K562 (cell line): ENCODE data around the gene GPRIN3.

ENCODE experiments used
- CHCHD3 ChIP-seq: fragments of 250-450 bp; sonication (Bioruptor Pico); IDR thresholded peaks from 2 replicates; pipeline ENCODE4 v2.1.2; 2022; ENCODE audit warnings: mild to moderate bottlenecking
- FOXM1 ChIP-seq, 2 experiments: fragments of 450-650 bp in 1 of 2; sonication (generic) in 1 of 2; formaldehyde crosslinking in 1 of 2; IDR thresholded peaks; 2 replicates each; pipeline versions ENCODE4 v1.6.1 to v1.9.0; 2017 to 2022; ENCODE audit warnings: low read depth in 2 of 2, mild to moderate bottlenecking in 2 of 2, missing genetic modification reagents in 1 of 2, moderate library complexity in 1 of 2
- NCOA1 ChIP-seq: fragments of 450-650 bp; IDR thresholded peaks from 2 replicates; pipeline ENCODE4 v1.6.1; 2016; ENCODE audit warnings: low read depth
- POLR2G ChIP-seq: fragments of 200-400 bp; formaldehyde crosslinking; IDR thresholded peaks from 2 replicates; pipeline ENCODE4 v1.6.1; 2017; ENCODE audit warnings: low read depth, mild to moderate bottlenecking, antibody characterized with exemption, low read length, moderate library complexity
- RB1 ChIP-seq: fragments of 450-650 bp; IDR thresholded peaks from 2 replicates; pipeline ENCODE4 v1.6.1; 2017; ENCODE audit warnings: low read depth, mild to moderate bottlenecking
- RFX5 ChIP-seq: IDR thresholded peaks from 2 replicates; pipeline ENCODE4 v1.6.1; 2011; ENCODE audit warnings: low read depth, mild to moderate bottlenecking, improper control_type of control experiment, low read length
- ZKSCAN8 ChIP-seq: fragments of 200-800 bp; sonication (Bioruptor generic); IDR thresholded peaks from 2 replicates; pipeline ENCODE4 v1.6.1; 2016; ENCODE audit warnings: missing genetic modification characterization, missing compliant biosample characterization
- TF ChIP-seq, protein P1 (sequence below): sonication (generic); formaldehyde crosslinking; IDR thresholded peaks from 2 replicates; pipeline ENCODE4 v1.8.1; 2023; ENCODE audit warnings: mild to moderate bottlenecking, missing genetic modification reagents, moderate library complexity
- TF ChIP-seq, protein P2 (sequence below): fragments of 250-450 bp; sonication (Bioruptor Pico); IDR thresholded peaks from 2 replicates; pipeline ENCODE4 v1.5.0; 2020; ENCODE audit warnings: mild to moderate bottlenecking, borderline replicate concordance
- TF ChIP-seq, protein P3 (sequence below): fragments of 250-450 bp; sonication (Bioruptor Pico); IDR thresholded peaks from 2 replicates; pipeline ENCODE4 v1.5.0; 2020; ENCODE audit warnings: mild to moderate bottlenecking
- TF ChIP-seq, protein P4 (sequence below), 3 experiments: IDR thresholded peaks in 2 of 3; conservative IDR thresholded peaks in 1 of 3; 2 replicates each; pipeline ENCODE4 v1.5.1; 2011 to 2012; ENCODE audit warnings: low read length in 3 of 3, mild to moderate bottlenecking in 3 of 3, control low read depth in 2 of 3, improper control_type of control experiment in 1 of 3, inconsistent platforms in 1 of 3, low read depth in 1 of 3, mixed read lengths in 1 of 3, moderate library complexity in 1 of 3; ENCODE audit not compliant: insufficient read depth in 2 of 3
- TF ChIP-seq, protein P5 (sequence below), 2 experiments: fragments of 450-650 bp; IDR thresholded peaks; 2 replicates each; pipeline ENCODE4 v1.6.1; 2016; ENCODE audit warnings: mild to moderate bottlenecking in 2 of 2, borderline replicate concordance in 1 of 2, low read depth in 1 of 2, moderate library complexity in 1 of 2

DNA sequence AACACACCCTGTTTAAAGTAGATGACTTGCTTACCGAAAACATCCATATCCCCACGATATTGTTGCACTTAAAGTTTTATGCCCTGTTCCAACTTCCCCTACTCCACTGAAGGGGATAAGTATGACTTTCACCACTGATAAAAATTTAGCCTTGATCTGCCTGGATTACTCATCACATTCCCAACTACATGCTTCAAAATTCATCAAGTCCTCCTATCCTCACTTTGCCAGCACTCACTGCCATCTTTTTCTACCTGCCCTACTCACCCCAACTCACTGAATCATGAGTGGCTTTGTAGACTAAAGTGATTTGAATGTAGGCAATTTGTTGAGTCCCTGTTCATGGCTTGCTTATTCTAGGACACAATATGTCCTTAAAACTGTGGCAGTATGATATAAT, 12.2 kb upstream of the GPRIN3 start:
- TF ChIP-seq, protein P1, sequence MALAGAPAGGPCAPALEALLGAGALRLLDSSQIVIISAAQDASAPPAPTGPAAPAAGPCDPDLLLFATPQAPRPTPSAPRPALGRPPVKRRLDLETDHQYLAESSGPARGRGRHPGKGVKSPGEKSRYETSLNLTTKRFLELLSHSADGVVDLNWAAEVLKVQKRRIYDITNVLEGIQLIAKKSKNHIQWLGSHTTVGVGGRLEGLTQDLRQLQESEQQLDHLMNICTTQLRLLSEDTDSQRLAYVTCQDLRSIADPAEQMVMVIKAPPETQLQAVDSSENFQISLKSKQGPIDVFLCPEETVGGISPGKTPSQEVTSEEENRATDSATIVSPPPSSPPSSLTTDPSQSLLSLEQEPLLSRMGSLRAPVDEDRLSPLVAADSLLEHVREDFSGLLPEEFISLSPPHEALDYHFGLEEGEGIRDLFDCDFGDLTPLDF (CRISPR knock-in tag), result no peak
- TF ChIP-seq, protein P2, sequence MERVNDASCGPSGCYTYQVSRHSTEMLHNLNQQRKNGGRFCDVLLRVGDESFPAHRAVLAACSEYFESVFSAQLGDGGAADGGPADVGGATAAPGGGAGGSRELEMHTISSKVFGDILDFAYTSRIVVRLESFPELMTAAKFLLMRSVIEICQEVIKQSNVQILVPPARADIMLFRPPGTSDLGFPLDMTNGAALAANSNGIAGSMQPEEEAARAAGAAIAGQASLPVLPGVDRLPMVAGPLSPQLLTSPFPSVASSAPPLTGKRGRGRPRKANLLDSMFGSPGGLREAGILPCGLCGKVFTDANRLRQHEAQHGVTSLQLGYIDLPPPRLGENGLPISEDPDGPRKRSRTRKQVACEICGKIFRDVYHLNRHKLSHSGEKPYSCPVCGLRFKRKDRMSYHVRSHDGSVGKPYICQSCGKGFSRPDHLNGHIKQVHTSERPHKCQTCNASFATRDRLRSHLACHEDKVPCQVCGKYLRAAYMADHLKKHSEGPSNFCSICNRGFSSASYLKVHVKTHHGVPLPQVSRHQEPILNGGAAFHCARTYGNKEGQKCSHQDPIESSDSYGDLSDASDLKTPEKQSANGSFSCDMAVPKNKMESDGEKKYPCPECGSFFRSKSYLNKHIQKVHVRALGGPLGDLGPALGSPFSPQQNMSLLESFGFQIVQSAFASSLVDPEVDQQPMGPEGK, result no peak
- TF ChIP-seq RB1 (no peak), CHCHD3 (CRISPR knock-in tag) (no peak), ZKSCAN8 (CRISPR knock-in tag) (no peak), RFX5 (no peak), NCOA1 (no peak), POLR2G (no peak), FOXM1 (IDR thresholded peaks at IDR 0.05; ENCODE audit: low read depth) (no peak), FOXM1 (CRISPR knock-in tag; IDR thresholded peaks at IDR 0.05; ENCODE audit: low read depth) (no peak)
- TF ChIP-seq, protein P3, sequence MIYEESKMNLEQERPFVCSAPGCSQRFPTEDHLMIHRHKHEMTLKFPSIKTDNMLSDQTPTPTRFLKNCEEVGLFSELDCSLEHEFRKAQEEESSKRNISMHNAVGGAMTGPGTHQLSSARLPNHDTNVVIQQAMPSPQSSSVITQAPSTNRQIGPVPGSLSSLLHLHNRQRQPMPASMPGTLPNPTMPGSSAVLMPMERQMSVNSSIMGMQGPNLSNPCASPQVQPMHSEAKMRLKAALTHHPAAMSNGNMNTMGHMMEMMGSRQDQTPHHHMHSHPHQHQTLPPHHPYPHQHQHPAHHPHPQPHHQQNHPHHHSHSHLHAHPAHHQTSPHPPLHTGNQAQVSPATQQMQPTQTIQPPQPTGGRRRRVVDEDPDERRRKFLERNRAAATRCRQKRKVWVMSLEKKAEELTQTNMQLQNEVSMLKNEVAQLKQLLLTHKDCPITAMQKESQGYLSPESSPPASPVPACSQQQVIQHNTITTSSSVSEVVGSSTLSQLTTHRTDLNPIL (CRISPR knock-in tag), result no peak
- TF ChIP-seq, protein P4, sequence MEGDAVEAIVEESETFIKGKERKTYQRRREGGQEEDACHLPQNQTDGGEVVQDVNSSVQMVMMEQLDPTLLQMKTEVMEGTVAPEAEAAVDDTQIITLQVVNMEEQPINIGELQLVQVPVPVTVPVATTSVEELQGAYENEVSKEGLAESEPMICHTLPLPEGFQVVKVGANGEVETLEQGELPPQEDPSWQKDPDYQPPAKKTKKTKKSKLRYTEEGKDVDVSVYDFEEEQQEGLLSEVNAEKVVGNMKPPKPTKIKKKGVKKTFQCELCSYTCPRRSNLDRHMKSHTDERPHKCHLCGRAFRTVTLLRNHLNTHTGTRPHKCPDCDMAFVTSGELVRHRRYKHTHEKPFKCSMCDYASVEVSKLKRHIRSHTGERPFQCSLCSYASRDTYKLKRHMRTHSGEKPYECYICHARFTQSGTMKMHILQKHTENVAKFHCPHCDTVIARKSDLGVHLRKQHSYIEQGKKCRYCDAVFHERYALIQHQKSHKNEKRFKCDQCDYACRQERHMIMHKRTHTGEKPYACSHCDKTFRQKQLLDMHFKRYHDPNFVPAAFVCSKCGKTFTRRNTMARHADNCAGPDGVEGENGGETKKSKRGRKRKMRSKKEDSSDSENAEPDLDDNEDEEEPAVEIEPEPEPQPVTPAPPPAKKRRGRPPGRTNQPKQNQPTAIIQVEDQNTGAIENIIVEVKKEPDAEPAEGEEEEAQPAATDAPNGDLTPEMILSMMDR (IDR thresholded peaks at IDR 0.05 in 2 of 3, conservative IDR thresholded peaks at IDR 0.05 in 1 of 3; ENCODE audit: insufficient read depth in 2 of 3, low read depth in 1 of 3, low read length in 3 of 3), result no peak
- TF ChIP-seq, protein P5, sequence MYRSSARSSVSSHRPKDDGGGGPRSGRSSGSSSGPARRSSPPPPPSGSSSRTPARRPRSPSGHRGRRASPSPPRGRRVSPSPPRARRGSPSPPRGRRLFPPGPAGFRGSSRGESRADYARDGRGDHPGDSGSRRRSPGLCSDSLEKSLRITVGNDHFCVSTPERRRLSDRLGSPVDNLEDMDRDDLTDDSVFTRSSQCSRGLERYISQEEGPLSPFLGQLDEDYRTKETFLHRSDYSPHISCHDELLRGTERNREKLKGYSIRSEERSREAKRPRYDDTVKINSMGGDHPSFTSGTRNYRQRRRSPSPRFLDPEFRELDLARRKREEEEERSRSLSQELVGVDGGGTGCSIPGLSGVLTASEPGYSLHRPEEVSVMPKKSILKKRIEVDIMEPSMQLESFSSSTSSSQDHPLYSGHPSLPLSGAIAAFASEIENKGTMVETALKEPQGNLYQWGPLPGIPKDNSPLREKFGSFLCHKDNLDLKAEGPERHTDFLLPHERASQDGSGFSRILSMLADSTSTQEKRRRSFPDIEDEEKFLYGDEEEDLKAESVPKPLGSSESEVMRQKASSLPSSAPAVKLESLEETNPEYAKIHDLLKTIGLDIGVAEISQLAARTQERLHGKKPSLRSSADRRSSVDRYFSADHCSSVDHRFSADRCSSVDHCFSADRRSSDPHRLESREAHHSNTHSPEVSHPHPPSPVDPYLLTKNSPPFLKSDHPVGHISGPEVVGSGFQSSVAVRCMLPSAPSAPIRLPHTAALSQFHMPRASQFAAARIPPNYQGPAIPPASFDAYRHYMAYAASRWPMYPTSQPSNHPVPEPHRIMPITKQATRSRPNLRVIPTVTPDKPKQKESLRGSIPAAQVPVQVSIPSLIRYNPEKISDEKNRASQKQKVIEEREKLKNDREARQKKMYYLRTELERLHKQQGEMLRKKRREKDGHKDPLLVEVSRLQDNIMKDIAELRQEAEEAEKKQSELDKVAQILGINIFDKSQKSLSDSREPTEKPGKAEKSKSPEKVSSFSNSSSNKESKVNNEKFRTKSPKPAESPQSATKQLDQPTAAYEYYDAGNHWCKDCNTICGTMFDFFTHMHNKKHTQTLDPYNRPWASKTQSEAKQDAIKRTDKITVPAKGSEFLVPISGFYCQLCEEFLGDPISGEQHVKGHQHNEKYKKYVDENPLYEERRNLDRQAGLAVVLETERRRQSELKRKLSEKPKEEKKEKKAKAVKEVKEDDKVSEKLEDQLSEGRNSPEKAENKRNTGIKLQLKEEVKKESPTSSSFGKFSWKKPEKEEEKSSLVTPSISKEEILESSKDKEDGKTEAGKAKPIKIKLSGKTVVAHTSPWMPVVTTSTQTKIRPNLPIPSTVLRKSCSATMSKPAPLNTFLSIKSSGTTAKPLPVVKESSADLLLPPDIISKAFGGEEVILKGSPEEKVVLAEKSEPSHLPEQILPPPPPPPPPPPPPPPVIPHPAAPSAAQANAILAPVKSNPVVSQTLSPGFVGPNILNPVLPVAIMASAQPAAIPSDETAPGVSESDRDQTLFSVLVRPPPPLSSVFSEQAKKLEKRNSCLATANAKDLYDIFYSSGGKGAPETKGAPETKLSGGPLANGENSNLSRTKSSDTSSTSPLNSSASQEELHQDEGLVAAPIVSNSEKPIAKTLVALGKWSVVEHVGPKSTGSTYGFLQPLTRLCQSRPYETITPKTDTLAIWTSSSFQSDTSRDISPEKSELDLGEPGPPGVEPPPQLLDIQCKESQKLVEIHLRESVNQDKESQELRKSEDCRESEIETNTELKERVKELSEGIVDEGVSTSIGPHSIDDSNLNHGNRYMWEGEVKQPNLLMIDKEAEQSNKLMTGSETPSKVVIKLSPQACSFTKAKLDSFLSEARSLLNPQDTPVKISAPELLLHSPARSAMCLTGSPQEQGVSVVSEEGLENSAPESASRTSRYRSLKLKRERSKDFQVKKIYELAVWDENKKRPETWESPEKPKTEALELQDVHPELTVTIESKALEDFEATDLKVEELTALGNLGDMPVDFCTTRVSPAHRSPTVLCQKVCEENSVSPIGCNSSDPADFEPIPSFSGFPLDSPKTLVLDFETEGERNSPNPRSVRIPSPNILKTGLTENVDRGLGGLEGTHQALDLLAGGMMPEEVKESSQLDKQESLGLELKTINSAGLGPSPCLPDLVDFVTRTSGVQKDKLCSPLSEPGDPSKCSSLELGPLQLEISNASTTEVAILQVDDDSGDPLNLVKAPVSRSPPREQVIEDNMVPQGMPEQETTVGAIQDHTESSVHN (IDR thresholded peaks at IDR 0.05; ENCODE audit: borderline replicate concordance in 1 of 2, low read depth in 1 of 2), result no peak
